Mammary epithelial cell (primary cell): Measurements from ENCODE around the gene FDXR.

Source experiments
- CTCF ChIP-seq, 2 donors: IDR thresholded peaks in 1 of 2; conservative IDR thresholded peaks in 1 of 2; 2 replicates each; pipeline ENCODE4 v1.5.1; 2011 to 2012; ENCODE audit warnings: inconsistent platforms in 2 of 2, low read length in 2 of 2, mild to moderate bottlenecking in 2 of 2, control low read depth in 1 of 2, low read depth in 1 of 2; ENCODE audit not compliant: insufficient read depth in 1 of 2; ENCODE audit errors: extremely low read depth in 1 of 2
- EZH2 ChIP-seq: IDR thresholded peaks from 2 replicates; pipeline ENCODE4 v1.6.1; 2012; ENCODE audit warnings: low read length, inconsistent platforms, borderline replicate concordance

- TF ChIP-seq CTCF (conservative IDR thresholded peaks at IDR 0.05 in 1 of 2, IDR thresholded peaks at IDR 0.05 in 1 of 2; ENCODE audit: extremely low read depth in 1 of 2, insufficient read depth in 1 of 2, low read depth in 1 of 2, low read length in 2 of 2) (no peak), EZH2 (no peak)
These were observed 47.7 kb downstream of the FDXR start for GRCh38 chr17:74824961-74825627.
